Stomach (tissue), 9 donors: ENCODE results near the gene EIF2B4. TPM values are rescaled to one million over a fixed set of nuclear protein-coding genes. Genes with fewer than 3 reads are reported as not detected.

Source experiments
- DNase-seq, 2 donors: peaks; one replicate each; pipeline versions ENCODE4 v3.0.0 to v3.0.0-alpha.2; 2013 to 2019
- H3K27ac ChIP-seq, 5 donors: fragments of 200-600 bp in 4 of 5; sonication (generic) in 4 of 5; one replicate each; pipeline ENCODE4 v1.5.1; 2013 to 2019; ENCODE audit warnings: mild to moderate bottlenecking in 1 of 5, moderate library complexity in 1 of 5
- H3K27me3 ChIP-seq, 3 donors: fragments of 200-600 bp; sonication (generic); one replicate each; pipeline ENCODE4 v1.5.1; 2017 to 2019; ENCODE audit warnings: mixed run types in 1 of 3
- H3K36me3 ChIP-seq, 4 donors: fragments of 200-600 bp; sonication (generic); 1 replicate in 3 of 4; 2 replicates in 1 of 4; pipeline ENCODE4 v1.5.1; 2016 to 2019
- H3K4me1 ChIP-seq, 4 donors: fragments of 200-600 bp; sonication (generic); one replicate each; pipeline ENCODE4 v1.5.1; 2016 to 2019
- H3K4me3 ChIP-seq, 4 donors: fragments of 200-600 bp; sonication (generic) in 3 of 4; one replicate each; pipeline ENCODE4 v1.5.1; 2016 to 2019; ENCODE audit warnings: mild to moderate bottlenecking in 1 of 4
- H3K9me3 ChIP-seq, 4 donors: fragments of 200-600 bp; sonication (generic); one replicate each; pipeline ENCODE4 v1.5.1; 2016 to 2019
- EP300 ChIP-seq: sonication (generic); formaldehyde crosslinking; IDR thresholded peaks from one replicate; pipeline ENCODE4 v1.6.1; 2017; ENCODE audit warnings: antibody characterized with exemption
- POLR2A ChIP-seq, 4 donors: fragments of 450-650 bp; IDR thresholded peaks; one replicate each; pipeline ENCODE4 v1.6.1; 2016; ENCODE audit warnings: antibody characterized with exemption in 4 of 4, control low read depth in 2 of 4, mild to moderate bottlenecking in 1 of 4, moderate library complexity in 1 of 4
- POLR2AphosphoS5 ChIP-seq, 3 donors: sonication (generic); formaldehyde crosslinking; IDR thresholded peaks; one replicate each; pipeline ENCODE4 v1.6.1; 2016; ENCODE audit warnings: antibody characterized with exemption in 3 of 3
- WGBS, 5 donors: extraction: QIAGEN DNeasy Blood & Tissue Kit in 3 of 5; methylation state at CpG; one replicate each; pipeline versions ENCODE4 v1.1.5 to v1.1.7; 2013 to 2018; 5-methylcytosine and 5-hydroxymethylcytosine counted together
- intact Hi-C: fragments of 100-400 bp; cut with DNase I; formaldehyde crosslinking; loops from one replicate; pipeline ENCODE4 v1.15.1; 2023; ENCODE audit warnings: low total_unique reads
- polyA plus RNA-seq, 3 donors: library from polyadenylated mRNA; stranded (reverse); fragments of 200-250 nt; gene quantifications; one replicate each; pipeline ENCODE4 v1.2.3, GENCODE V29; 2013
- total RNA-seq, 5 donors: library from RNA; depleted of rRNA; stranded (reverse); fragments of >200 nt; gene quantifications; one replicate each; pipeline versions ENCODE4 v1.1.0 to v1.2.3, GENCODE V29; 2014 to 2016
- TF ChIP-seq, protein P1 (sequence below), 7 experiments: fragments of 450-650 bp in 4 of 7; fragments of 200-600 bp in 3 of 7; sonication (generic) in 3 of 7; IDR thresholded peaks; one replicate each; pipeline ENCODE4 v1.5.1; 2016 to 2019; ENCODE audit warnings: antibody characterized with exemption in 7 of 7, control low read depth in 2 of 7, mild to moderate bottlenecking in 1 of 7
- donor health status: healthy with polysubstance abuse.
- donor health status: Bipolar disorder and iron deficiency.
- donor health status: healthy.

EIF2B4 gene
- total and polyA plus RNA-seq, 8 donors = 16.2 to 63.9 (median 41.3) TPM

DNA sequence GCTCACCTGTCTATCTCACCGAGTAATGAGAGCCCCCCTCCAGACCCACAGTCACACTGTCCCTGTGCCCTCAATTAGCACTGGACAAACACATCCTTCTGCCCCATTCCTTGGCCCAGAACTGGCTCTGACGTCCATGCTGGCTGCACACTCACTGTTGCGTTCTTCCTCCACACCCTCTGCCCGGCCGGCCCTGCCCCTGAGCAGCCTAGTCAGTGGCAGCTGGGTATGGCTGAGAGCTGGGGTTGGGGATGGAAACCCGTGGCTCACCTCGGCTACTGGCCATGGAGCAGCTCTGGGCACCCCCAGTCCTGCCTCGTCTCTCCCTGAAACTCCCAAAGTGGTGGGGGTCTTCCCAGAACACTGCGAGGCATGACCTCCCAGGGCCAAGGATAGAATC is 55.4 kb downstream of the EIF2B4 start:
- TF ChIP-seq EP300 = no peak
- no peak for TF ChIP-seq POLR2AphosphoS5 (IDR thresholded peaks at IDR 0.05)
- no peak for TF ChIP-seq POLR2A (IDR thresholded peaks at IDR 0.05)
- TF ChIP-seq, protein P1, sequence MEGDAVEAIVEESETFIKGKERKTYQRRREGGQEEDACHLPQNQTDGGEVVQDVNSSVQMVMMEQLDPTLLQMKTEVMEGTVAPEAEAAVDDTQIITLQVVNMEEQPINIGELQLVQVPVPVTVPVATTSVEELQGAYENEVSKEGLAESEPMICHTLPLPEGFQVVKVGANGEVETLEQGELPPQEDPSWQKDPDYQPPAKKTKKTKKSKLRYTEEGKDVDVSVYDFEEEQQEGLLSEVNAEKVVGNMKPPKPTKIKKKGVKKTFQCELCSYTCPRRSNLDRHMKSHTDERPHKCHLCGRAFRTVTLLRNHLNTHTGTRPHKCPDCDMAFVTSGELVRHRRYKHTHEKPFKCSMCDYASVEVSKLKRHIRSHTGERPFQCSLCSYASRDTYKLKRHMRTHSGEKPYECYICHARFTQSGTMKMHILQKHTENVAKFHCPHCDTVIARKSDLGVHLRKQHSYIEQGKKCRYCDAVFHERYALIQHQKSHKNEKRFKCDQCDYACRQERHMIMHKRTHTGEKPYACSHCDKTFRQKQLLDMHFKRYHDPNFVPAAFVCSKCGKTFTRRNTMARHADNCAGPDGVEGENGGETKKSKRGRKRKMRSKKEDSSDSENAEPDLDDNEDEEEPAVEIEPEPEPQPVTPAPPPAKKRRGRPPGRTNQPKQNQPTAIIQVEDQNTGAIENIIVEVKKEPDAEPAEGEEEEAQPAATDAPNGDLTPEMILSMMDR (IDR thresholded peaks at IDR 0.05) = no peak
- Histone ChIP-seq H3K36me3 (peaks cover 7 to 54% (median 41%) of the 10 kb centered on the region in 4 donors), H3K4me3 (no peak overlapping the region), H3K9me3 (no peaks in the 10 kb centered on the region), H3K4me1 (peaks cover 0 to 7% (median 0%) of the 10 kb centered on the region in 4 donors), H3K27ac (no peak overlapping the region), H3K27me3 (no peaks in the 10 kb centered on the region)
- intact Hi-C loops = no loop called here
- WGBS, 5 donors = 86 to 90% (median 87%) methylated on average over 8 to 9 of the region's 9 CpGs
- no peak for DNase-seq

Other genes with a start within 250 kb of the EIF2B4 start
- gene ABHD1, start 246.5 kb downstream of the EIF2B4 start, total RNA-seq = not detected
- under 1 TPM in 2 of 3 donors, not detected in 1; 0.23 to 0.75 TPM for gene ABHD1, start 246.5 kb downstream of the EIF2B4 start, polyA plus RNA-seq
- 100 to 1,000 TPM in 1 of 5 donors, 10 to 100 TPM in 4; 14.2 to 107 (median 29.4) TPM for gene PREB, start 235.7 kb downstream of the EIF2B4 start, total RNA-seq
- 10 to 100 TPM; 37.3 to 48.4 (median 44.6) TPM for gene PREB, start 235.7 kb downstream of the EIF2B4 start, polyA plus RNA-seq
- not detected for gene PRR30, start 230.9 kb downstream of the EIF2B4 start, total RNA-seq
- gene PRR30, start 230.9 kb downstream of the EIF2B4 start, polyA plus RNA-seq = not detected
- gene TCF23, start 221.3 kb downstream of the EIF2B4 start, total RNA-seq = not detected
- under 1 TPM in 1 of 3 donors, not detected in 2; 0.03 TPM for gene TCF23, start 221.3 kb downstream of the EIF2B4 start, polyA plus RNA-seq
- 100 to 1,000 TPM in 3 of 5 donors, 10 to 100 TPM in 2; 67.4 to 532 (median 131) TPM for gene ATRAID, start 158.3 kb downstream of the EIF2B4 start, total RNA-seq
- gene ATRAID, start 158.3 kb downstream of the EIF2B4 start, polyA plus RNA-seq = 100 to 1,000 TPM in 2 of 3 donors, 10 to 100 TPM in 1; 86.6 to 140 (median 111) TPM
- 10 to 100 TPM; 19.3 to 71.0 (median 24.9) TPM for gene SLC5A6, start 158.1 kb downstream of the EIF2B4 start, total RNA-seq
- gene SLC5A6, start 158.1 kb downstream of the EIF2B4 start, polyA plus RNA-seq = 10 to 100 TPM in 1 of 3 donors, 1 to 10 TPM in 2; 5.7 to 15.0 (median 6.0) TPM
- 100 to 1,000 TPM in 2 of 5 donors, 10 to 100 TPM in 3; 12.2 to 130 (median 78.2) TPM for gene CAD, start 153.0 kb downstream of the EIF2B4 start, total RNA-seq
- 10 to 100 TPM in 1 of 3 donors, 1 to 10 TPM in 2; 4.4 to 16.5 (median 6.5) TPM for gene CAD, start 153.0 kb downstream of the EIF2B4 start, polyA plus RNA-seq
- not detected for gene SLC30A3, start 107.3 kb downstream of the EIF2B4 start, total RNA-seq
- not detected for gene SLC30A3, start 107.3 kb downstream of the EIF2B4 start, polyA plus RNA-seq
- gene DNAJC5G, start 94.9 kb downstream of the EIF2B4 start, total RNA-seq = not detected
- not detected for gene DNAJC5G, start 94.9 kb downstream of the EIF2B4 start, polyA plus RNA-seq
- gene TRIM54, start 87.9 kb downstream of the EIF2B4 start, total RNA-seq = under 1 TPM in 1 of 5 donors, not detected in 4; 0.87 TPM
- under 1 TPM; 0.13 to 0.61 (median 0.25) TPM for gene TRIM54, start 87.9 kb downstream of the EIF2B4 start, polyA plus RNA-seq
- 1 to 10 TPM in 1 of 5 donors, not detected in 4; 6.7 TPM for gene UCN, start 61.9 kb downstream of the EIF2B4 start, total RNA-seq
- 1 to 10 TPM in 2 of 3 donors, not detected in 1; 3.5 to 4.1 TPM for gene UCN, start 61.9 kb downstream of the EIF2B4 start, polyA plus RNA-seq
- 10 to 100 TPM in 4 of 5 donors, 1 to 10 TPM in 1; 8.7 to 98.0 (median 58.9) TPM for gene MPV17, start 47.2 kb downstream of the EIF2B4 start, total RNA-seq
- gene MPV17, start 47.2 kb downstream of the EIF2B4 start, polyA plus RNA-seq = 10 to 100 TPM; 41.7 to 84.0 (median 58.2) TPM
- gene GTF3C2, start 13.6 kb downstream of the EIF2B4 start, total RNA-seq = 100 to 1,000 TPM in 1 of 5 donors, 10 to 100 TPM in 4; 25.7 to 125 (median 62.6) TPM
- gene GTF3C2, start 13.6 kb downstream of the EIF2B4 start, polyA plus RNA-seq = 10 to 100 TPM; 18.8 to 37.1 (median 28.3) TPM
- gene SNX17, start 278 bp upstream of the EIF2B4 start, total RNA-seq = 10 to 100 TPM; 28.6 to 70.4 (median 67.2) TPM
- 10 to 100 TPM; 58.3 to 70.2 (median 68.9) TPM for gene SNX17, start 278 bp upstream of the EIF2B4 start, polyA plus RNA-seq
- 10 to 100 TPM; 10.3 to 58.9 (median 19.1) TPM for gene ZNF513, start 10.4 kb upstream of the EIF2B4 start, total RNA-seq
- gene ZNF513, start 10.4 kb upstream of the EIF2B4 start, polyA plus RNA-seq = 10 to 100 TPM; 12.4 to 23.6 (median 15.4) TPM
- gene PPM1G, start 39.3 kb upstream of the EIF2B4 start, total RNA-seq = 10 to 100 TPM; 10.5 to 44.6 (median 42.9) TPM
- 10 to 100 TPM; 40.0 to 49.8 (median 47.2) TPM for gene PPM1G, start 39.3 kb upstream of the EIF2B4 start, polyA plus RNA-seq
- gene NRBP1, start 58.3 kb upstream of the EIF2B4 start, total RNA-seq = 10 to 100 TPM; 12.5 to 69.8 (median 48.4) TPM
- 10 to 100 TPM; 46.7 to 57.3 (median 51.4) TPM for gene NRBP1, start 58.3 kb upstream of the EIF2B4 start, polyA plus RNA-seq
- gene KRTCAP3, start 72.0 kb upstream of the EIF2B4 start, total RNA-seq = 100 to 1,000 TPM in 1 of 5 donors, 10 to 100 TPM in 3, not detected in 1; 16.5 to 140 (median 53.6) TPM
- 10 to 100 TPM; 31.2 to 65.2 (median 62.2) TPM for gene KRTCAP3, start 72.0 kb upstream of the EIF2B4 start, polyA plus RNA-seq
- gene IFT172, start 119.4 kb upstream of the EIF2B4 start, total RNA-seq = 10 to 100 TPM in 4 of 5 donors, 1 to 10 TPM in 1; 7.4 to 88.1 (median 14.0) TPM
- gene IFT172, start 119.4 kb upstream of the EIF2B4 start, polyA plus RNA-seq = 10 to 100 TPM; 34.7 to 66.4 (median 43.9) TPM
- gene FNDC4, start 124.9 kb upstream of the EIF2B4 start, total RNA-seq = 10 to 100 TPM in 2 of 5 donors, 1 to 10 TPM in 2, under 1 TPM in 1; 0.89 to 23.3 (median 5.0) TPM
- gene FNDC4, start 124.9 kb upstream of the EIF2B4 start, polyA plus RNA-seq = 10 to 100 TPM in 2 of 3 donors, 1 to 10 TPM in 1; 4.5 to 15.1 (median 10.1) TPM
- 10 to 100 TPM in 4 of 5 donors, not detected in 1; 13.4 to 45.5 (median 33.3) TPM for gene GCKR, start 126.5 kb upstream of the EIF2B4 start, total RNA-seq
- gene GCKR, start 126.5 kb upstream of the EIF2B4 start, polyA plus RNA-seq = 10 to 100 TPM in 1 of 3 donors, 1 to 10 TPM in 2; 1.2 to 13.3 (median 2.1) TPM
- gene ZNF512, start 212.7 kb upstream of the EIF2B4 start, total RNA-seq = 10 to 100 TPM in 3 of 5 donors, 1 to 10 TPM in 2; 6.4 to 35.8 (median 14.2) TPM
- 10 to 100 TPM in 1 of 3 donors, 1 to 10 TPM in 2; 6.8 to 12.2 (median 9.3) TPM for gene ZNF512, start 212.7 kb upstream of the EIF2B4 start, polyA plus RNA-seq